ENCODE results near the gene B4GALT2. TPM values are rescaled to one million over a fixed set of nuclear protein-coding genes. Genes with fewer than 3 reads are reported as not detected.

B4GALT2 gene
- total RNA-seq, 2 donors from 2014 or later, result 62.7 to 72.7 TPM

GRCh38 chr1:44029260-44029910 is 50.4 kb downstream of the B4GALT2 start:
- H3K36me3 ChIP-seq (ENCODE audit: control insufficient read depth, insufficient read depth, low read length), result no peaks in the 10 kb centered on the region
- H3K9me3 ChIP-seq (ENCODE audit: control insufficient read depth, low read length), result no peaks in the 10 kb centered on the region
- H3K4me3 ChIP-seq (ENCODE audit: low read length), result peak overlapping the region; percentile 93
- DNase-seq, result no peak
- H3K4me1 Mint-ChIP-seq, result peaks cover 26% of the 10 kb centered on the region
- H3K27ac Mint-ChIP-seq, result peak overlapping the region; percentile 86
- peak overlapping the region; percentile 64 for H3K9ac ChIP-seq (ENCODE audit: extremely low read depth, low read length, poor library complexity, severe bottlenecking)
- H3K36me3 Mint-ChIP-seq (ENCODE audit: low read depth), result no peaks in the 10 kb centered on the region
- H3K9me3 Mint-ChIP-seq, result no peaks in the 10 kb centered on the region
- H3K27ac ChIP-seq (ENCODE audit: low read depth, low read length), result peak overlapping the region; percentile 93
- peaks cover 8% of the 10 kb centered on the region for H3K27me3 Mint-ChIP-seq (ENCODE audit: insufficient read depth)
- WGBS, 2 experiments (ENCODE audit: insufficient coverage in 1 of 2, insufficient read length in 1 of 2), result 44 to 50% methylated on average over 13 to 17 of the region's 17 CpGs
- peak overlapping the region; percentile 78 for H3K4me3 Mint-ChIP-seq
- no peaks in the 10 kb centered on the region for H3K27me3 ChIP-seq (ENCODE audit: control insufficient read depth, insufficient read depth, low read length, poor library complexity, severe bottlenecking)
- peaks cover 7% of the 10 kb centered on the region for H3K4me1 ChIP-seq (ENCODE audit: control insufficient read depth, insufficient read depth, low read length)
- no peak for TF ChIP-seq CTCF (conservative IDR thresholded peaks at IDR 0.05)

- Mint-ChIP-seq H3K4me1 (peaks cover 26% of the 10 kb centered on the region), H3K27ac (peak overlapping the region; percentile 86), H3K27me3 (ENCODE audit: insufficient read depth) (peaks cover 8% of the 10 kb centered on the region), H3K9me3 (no peaks in the 10 kb centered on the region), H3K4me3 (peak overlapping the region; percentile 78), H3K36me3 (ENCODE audit: low read depth) (no peaks in the 10 kb centered on the region)
- Histone ChIP-seq H3K36me3 (ENCODE audit: control insufficient read depth, insufficient read depth, low read length) (no peaks in the 10 kb centered on the region), H3K9me3 (ENCODE audit: control insufficient read depth, low read length) (no peaks in the 10 kb centered on the region), H3K27ac (ENCODE audit: low read depth, low read length) (peak overlapping the region; percentile 93), H3K4me3 (ENCODE audit: low read length) (peak overlapping the region; percentile 93), H3K9ac (ENCODE audit: extremely low read depth, low read length, poor library complexity, severe bottlenecking) (peak overlapping the region; percentile 64), H3K4me1 (ENCODE audit: control insufficient read depth, insufficient read depth, low read length) (peaks cover 7% of the 10 kb centered on the region), H3K27me3 (ENCODE audit: control insufficient read depth, insufficient read depth, low read length, poor library complexity, severe bottlenecking) (no peaks in the 10 kb centered on the region)
- WGBS, 2 experiments (ENCODE audit: insufficient coverage in 1 of 2, insufficient read length in 1 of 2), result 0 to 1% methylated on average over 9 to 75 of the region's 75 CpGs
- DNase-seq, result peak; percentile 95
- TF ChIP-seq CTCF (conservative IDR thresholded peaks at IDR 0.05), result no peak
Measured at GRCh38 chr1:44029911-44030604, 51.0 kb downstream of the B4GALT2 start.

GRCh38 chr1:44030605-44031251 is 51.7 kb downstream of the B4GALT2 start:
- H3K27ac ChIP-seq (ENCODE audit: low read depth, low read length), result peak overlapping the region; percentile 93
- H3K9me3 ChIP-seq (ENCODE audit: control insufficient read depth, low read length), result no peaks in the 10 kb centered on the region
- Mint-ChIP-seq H3K27me3 (ENCODE audit: insufficient read depth) (peaks cover 8% of the 10 kb centered on the region), H3K36me3 (ENCODE audit: low read depth) (no peaks in the 10 kb centered on the region), H3K4me3 (peak overlapping the region; percentile 78), H3K9me3 (no peaks in the 10 kb centered on the region), H3K27ac (peak overlapping the region; percentile 90), H3K4me1 (peaks cover 24% of the 10 kb centered on the region)
- H3K9ac ChIP-seq (ENCODE audit: extremely low read depth, low read length, poor library complexity, severe bottlenecking), result peak overlapping the region; percentile 64
- H3K4me1 ChIP-seq (ENCODE audit: control insufficient read depth, insufficient read depth, low read length), result peaks cover 7% of the 10 kb centered on the region
- peak; percentile 90 for DNase-seq
- peak overlapping the region; percentile 93 for H3K4me3 ChIP-seq (ENCODE audit: low read length)
- WGBS, 2 experiments (ENCODE audit: insufficient coverage in 1 of 2, insufficient read length in 1 of 2), result 0 to 1% methylated on average over 17 to 66 of the region's 66 CpGs
- no peaks in the 10 kb centered on the region for H3K36me3 ChIP-seq (ENCODE audit: control insufficient read depth, insufficient read depth, low read length)
- H3K27me3 ChIP-seq (ENCODE audit: control insufficient read depth, insufficient read depth, low read length, poor library complexity, severe bottlenecking), result no peaks in the 10 kb centered on the region
- peak; percentile 64 for TF ChIP-seq CTCF (conservative IDR thresholded peaks at IDR 0.05)

All from endodermal cell (in vitro differentiated cells).